Measurements from ENCODE around the gene DNMT3A. TPM values are rescaled to one million over a fixed set of nuclear protein-coding genes. Genes with fewer than 3 reads are reported as not detected.

The DNMT3A gene
- 18.8 and 25.6 TPM in 2 replicates for total RNA-seq (ENCODE audit: low replicate concordance)

DNA sequence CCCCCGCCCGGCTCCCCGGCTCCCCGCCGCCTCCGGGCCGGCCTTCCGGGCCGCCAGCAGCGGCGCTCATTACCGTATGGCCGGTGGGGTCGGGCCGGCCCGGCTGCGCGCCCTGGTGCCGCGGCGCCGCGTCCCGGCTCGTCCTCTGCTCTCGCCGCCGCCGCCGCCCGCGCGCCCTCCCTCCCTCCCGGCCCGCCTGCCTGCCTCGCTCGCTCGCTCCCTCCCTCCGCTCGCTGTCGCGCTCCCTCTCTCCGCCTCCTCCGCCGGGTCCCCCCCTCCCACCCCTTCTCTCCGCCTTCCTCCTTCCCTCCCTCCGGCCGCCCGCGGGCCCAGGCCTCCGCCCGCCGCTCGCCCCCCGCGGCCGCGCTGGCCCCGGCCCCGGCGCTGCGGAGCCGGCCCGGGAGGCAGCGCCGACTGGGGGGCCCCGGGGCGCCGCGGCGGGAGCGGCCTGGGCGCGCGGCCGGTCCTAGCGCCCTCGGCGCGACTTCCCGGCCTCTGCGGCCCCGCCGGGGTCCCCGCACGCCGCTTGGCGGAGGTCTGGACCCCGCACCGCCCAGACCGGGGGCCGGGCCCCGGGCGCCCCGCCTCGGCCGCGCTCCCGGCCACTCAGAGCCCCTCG is at the start of gene DNMT3A:
Gene DNMT3A (minus strand): TSS at position 173 of the 619 bp plus-strand sequence. CDS start 27,941 bp downstream, outside the sequence.

Other genes with a start within 250 kb of the DNMT3A start
- gene POMC, start 173.3 kb downstream of the DNMT3A start, total RNA-seq (ENCODE audit: low replicate concordance), result 0.15 and 0.59 TPM in 2 replicates